ENCODE measurements around the gene ANKDD1A.

The ANKDD1A gene

GRCh38 chr15:64979252-64979710 is 67.6 kb downstream of the ANKDD1A start:
- DNase-seq, result no peak

GRCh38 chr15:64981812-64982431 is 70.2 kb downstream of the ANKDD1A start:
- DNase-seq, result no peak

GRCh38 chr15:64982472-64982871 is 70.8 kb downstream of the ANKDD1A start:
- no peak for DNase-seq

GRCh38 chr15:64985366-64986033 is 73.8 kb downstream of the ANKDD1A start:
- no peak for DNase-seq

- DNase-seq, result no peak
These were observed 75.4 kb downstream of the ANKDD1A start for GRCh38 chr15:64987136-64987535.

GRCh38 chr15:64989416-64990167 is 77.9 kb downstream of the ANKDD1A start, which contains the start of gene SPG21:
SPG21 (minus strand) TSS chr15:64989914; CDS start chr15:64983569, 6,345 bp downstream.
- DNase-seq, result peak; percentile 32

- no peak for DNase-seq
These were observed 78.4 kb downstream of the ANKDD1A start for GRCh38 chr15:64990168-64990470.

- no peak for DNase-seq
These were observed 79.9 kb downstream of the ANKDD1A start for GRCh38 chr15:64991536-64992135.

GRCh38 chr15:64993290-64993689 is 81.6 kb downstream of the ANKDD1A start:
- no peak for DNase-seq

- no peak for DNase-seq
These were observed 85.4 kb downstream of the ANKDD1A start for GRCh38 chr15:64997066-64997465.

- DNase-seq, result no peak
These were observed 86.2 kb downstream of the ANKDD1A start for GRCh38 chr15:64997745-64998375.

- DNase-seq, result no peak
These were observed 93.3 kb downstream of the ANKDD1A start for GRCh38 chr15:65004993-65005392.

- no peak for DNase-seq
These were observed 95.2 kb downstream of the ANKDD1A start for GRCh38 chr15:65006876-65007275.
